ENCODE results near the gene E2F2. TPM values are rescaled to one million over a fixed set of nuclear protein-coding genes. Genes with fewer than 3 reads are reported as not detected.

The E2F2 gene
- total RNA-seq, 1 experiment from 2014 or later, result 9.9 TPM

DNA sequence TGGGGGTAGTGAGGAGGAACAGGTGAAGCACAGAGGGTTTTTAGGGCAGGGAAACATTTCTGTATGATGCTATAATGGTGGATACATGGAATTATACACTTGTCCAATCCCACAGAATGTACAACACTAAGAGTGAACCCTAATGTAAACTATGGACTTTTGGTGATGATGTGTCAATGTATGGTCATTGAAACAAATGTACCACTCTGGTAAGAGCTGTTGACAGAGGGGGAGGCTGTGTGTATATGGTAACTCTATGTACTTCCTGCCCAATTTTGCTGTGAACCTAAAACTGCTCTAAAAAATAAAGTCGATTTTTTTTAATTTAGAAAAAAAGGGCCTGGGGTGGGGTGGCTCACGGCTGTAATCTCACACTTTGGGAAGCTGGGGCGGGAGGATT is 70.0 kb downstream of the E2F2 start:
- H3K36me3 ChIP-seq (replicated peaks; ENCODE audit: control insufficient read depth, insufficient read depth, low read length), result no peaks in the 10 kb centered on the region; the same call in none of the 2 replicates
- DNase-seq, result no peak

DNA sequence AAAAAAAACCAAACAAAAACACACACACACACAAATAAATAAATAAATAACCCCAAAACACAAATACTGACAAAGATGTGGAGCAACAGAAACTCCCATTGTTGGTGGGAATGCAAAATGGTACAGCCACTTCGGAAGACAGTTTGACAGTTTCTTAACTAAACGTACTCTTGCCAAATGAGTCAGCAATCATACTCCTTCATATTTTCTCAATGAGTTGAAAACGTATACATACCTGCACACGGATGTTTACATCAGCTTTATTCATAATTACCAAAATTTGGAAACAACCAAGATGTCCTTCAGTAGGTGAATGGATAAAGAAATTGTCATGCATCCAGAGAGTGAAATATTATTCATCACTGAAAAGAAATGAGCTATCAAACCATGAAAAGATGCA is 70.5 kb downstream of the E2F2 start:
- Histone ChIP-seq H3K4me3 (ENCODE audit: insufficient read depth, low read depth, low read length) (no peak overlapping the region), H3K36me3 (replicated peaks; ENCODE audit: control insufficient read depth, insufficient read depth, low read length) (no peaks in the 10 kb centered on the region; the same call in none of the 2 replicates)
- DNase-seq, result no peak

More for the DNA sequence above, 70.0 kb downstream of the E2F2 start:
- Histone ChIP-seq H3K4me3 (ENCODE audit: insufficient read depth, low read depth, low read length) (no peak overlapping the region), H3K27me3 (ENCODE audit: control insufficient read depth, insufficient read depth, low read length) (no peaks in the 10 kb centered on the region)

DNA sequence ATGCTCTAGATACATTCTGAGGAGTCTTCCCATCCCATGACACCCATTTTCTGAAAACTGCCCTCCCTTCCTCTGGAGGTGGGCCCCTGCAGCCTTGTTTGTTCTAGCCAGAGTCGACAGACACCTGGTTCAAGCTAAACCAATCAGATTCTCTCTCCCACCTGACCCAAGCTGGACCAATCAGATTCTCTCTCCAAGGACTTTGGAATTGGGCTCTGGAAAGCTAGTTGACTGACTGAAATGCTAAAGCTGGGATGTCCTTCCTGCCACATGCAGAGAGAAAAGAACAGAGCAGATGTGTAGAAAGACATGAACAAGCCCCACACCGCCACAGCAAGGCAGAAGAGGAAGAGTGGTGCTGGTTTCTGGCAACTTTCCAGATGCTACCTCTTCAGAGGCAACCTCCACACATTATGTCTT is 71.7 kb downstream of the E2F2 start:
- peak; percentile 73 for DNase-seq
- Histone ChIP-seq H3K27me3 (ENCODE audit: control insufficient read depth, insufficient read depth, low read length) (no peaks in the 10 kb centered on the region), H3K4me3 (ENCODE audit: insufficient read depth, low read depth, low read length) (no peak overlapping the region), H3K36me3 (replicated peaks; ENCODE audit: control insufficient read depth, insufficient read depth, low read length) (peaks cover 7% of the 10 kb centered on the region)

More for the DNA sequence above, 70.5 kb downstream of the E2F2 start:
- H3K27me3 ChIP-seq (ENCODE audit: control insufficient read depth, insufficient read depth, low read length), result no peaks in the 10 kb centered on the region

Other genes with a start within 250 kb of the E2F2 start
- 124 and 148 TPM in 2 replicates for gene HNRNPR, start 186.9 kb downstream of the E2F2 start, total RNA-seq (2014; rRNA removed; shearing (Covaris generic))
- 1.6 and 3.2 TPM in 2 replicates for gene ZNF436, start 161.4 kb downstream of the E2F2 start, total RNA-seq (2014; rRNA removed; shearing (Covaris generic))
- gene TCEA3, start 106.5 kb downstream of the E2F2 start, total RNA-seq (2014; rRNA removed; shearing (Covaris generic)), result 0.24 and 0.37 TPM in 2 replicates
- 95.1 and 107 TPM in 2 replicates for gene ASAP3, start 47.1 kb downstream of the E2F2 start, total RNA-seq (2014; rRNA removed; shearing (Covaris generic))
- 149 and 160 TPM in 2 replicates for gene ID3, start 28.3 kb upstream of the E2F2 start, total RNA-seq (2014; rRNA removed; shearing (Covaris generic))
- 1,671 and 2,124 TPM in 2 replicates for gene RPL11, start 160.6 kb upstream of the E2F2 start, total RNA-seq (2014; rRNA removed; shearing (Covaris generic))
- 54.0 and 55.4 TPM in 2 replicates for gene ELOA, start 212.2 kb upstream of the E2F2 start, total RNA-seq (2014; rRNA removed; shearing (Covaris generic))
- gene PITHD1, start 247.2 kb upstream of the E2F2 start, total RNA-seq (2014; rRNA removed; shearing (Covaris generic)), result 122 and 125 TPM in 2 replicates

Measured in H7 (cell line).